Natural killer cell (primary cell): ENCODE measurements around the gene MMP10. TPM values are rescaled to one million over a fixed set of nuclear protein-coding genes. Genes with fewer than 3 reads are reported as not detected.

ENCODE experiments used
- ATAC-seq, 3 donors: fragments of 150-1000 bp in 2 of 3; fragments of 200-7000 bp in 1 of 3; cut with Tn5 transposase; 1 replicate in 1 of 3; 2 replicates in 2 of 3; pipeline ENCODE4 v1.10.0; 2021; ENCODE audit warnings: mild to moderate bottlenecking in 2 of 3, moderate library complexity in 2 of 3
- DNase-seq, 2 donors: peaks; one replicate each; pipeline versions ENCODE4 v3.0.0 to v3.0.0-alpha.2; 2013 to 2021; ENCODE audit warnings: mixed read lengths in 1 of 2
- H3K27ac ChIP-seq: one replicate; pipeline ENCODE4 v1.5.1; 2013; ENCODE audit warnings: mild to moderate bottlenecking, low read length
- H3K27me3 ChIP-seq: one replicate; pipeline ENCODE4 v1.6.1; 2013; ENCODE audit warnings: low read length; ENCODE audit not compliant: control insufficient read depth, insufficient read depth
- H3K36me3 ChIP-seq: one replicate; pipeline ENCODE4 v1.6.1; 2013; ENCODE audit warnings: low read length; ENCODE audit not compliant: control insufficient read depth, insufficient read depth
- H3K4me1 ChIP-seq: one replicate; pipeline ENCODE4 v1.6.1; 2013; ENCODE audit warnings: low read length; ENCODE audit not compliant: control insufficient read depth, insufficient read depth
- H3K4me3 ChIP-seq: one replicate; pipeline ENCODE4 v1.5.1; 2013; ENCODE audit warnings: low read length
- H3K9me3 ChIP-seq: one replicate; pipeline ENCODE4 v1.6.1; 2013; ENCODE audit warnings: low read length; ENCODE audit not compliant: control insufficient read depth, insufficient read depth
- H3K27ac Mint-ChIP-seq, 2 donors: one replicate each; pipeline ENCODE4 v1.8.0; 2022; ENCODE audit warnings: mild to moderate bottlenecking in 2 of 2, mixed read lengths in 2 of 2, moderate library complexity in 1 of 2
- H3K27me3 Mint-ChIP-seq, 2 donors: one replicate each; pipeline ENCODE4 v1.8.0; 2022; ENCODE audit warnings: low read depth in 2 of 2, mixed read lengths in 2 of 2
- H3K36me3 Mint-ChIP-seq: one replicate; pipeline ENCODE4 v1.8.0; 2022; ENCODE audit warnings: mixed read lengths
- H3K4me1 Mint-ChIP-seq, 2 donors: one replicate each; pipeline ENCODE4 v1.8.0; 2022; ENCODE audit warnings: mixed read lengths in 2 of 2
- H3K4me3 Mint-ChIP-seq: one replicate; pipeline ENCODE4 v1.8.0; 2022; ENCODE audit warnings: mild to moderate bottlenecking, moderate library complexity, mixed read lengths
- H3K9me3 Mint-ChIP-seq, 2 donors: one replicate each; pipeline ENCODE4 v1.8.0; 2022; ENCODE audit warnings: mixed read lengths in 2 of 2
- WGBS: methylation state at CpG from one replicate; pipeline ENCODE4 v1.1.7; 2013; ENCODE audit warnings: missing lambda C conversion rate; ENCODE audit not compliant: insufficient coverage; 5-methylcytosine and 5-hydroxymethylcytosine counted together
- intact Hi-C: fragments of 100-400 bp; cut with micrococcal nuclease; formaldehyde crosslinking; loops from one replicate; pipeline ENCODE4 v1.14.2; 2022
- total RNA-seq, 4 donors: library from RNA; stranded (reverse); fragments of 120-200 nt in 1 of 4; gene quantifications; one replicate each; pipeline versions ENCODE4 v1.2.3 to v1.2.4, GENCODE V29; 2013 to 2022
- TF ChIP-seq, protein P1 (sequence below): fragments of 200-600 bp; IDR thresholded peaks from one replicate; pipeline ENCODE4 v1.8.0; 2022; ENCODE audit warnings: antibody characterized with exemption

The MMP10 gene
- total RNA-seq, 3 donors from 2014 or later (not counting 1 experiment from before 2014, with no cell fraction given) = not detected

DNA sequence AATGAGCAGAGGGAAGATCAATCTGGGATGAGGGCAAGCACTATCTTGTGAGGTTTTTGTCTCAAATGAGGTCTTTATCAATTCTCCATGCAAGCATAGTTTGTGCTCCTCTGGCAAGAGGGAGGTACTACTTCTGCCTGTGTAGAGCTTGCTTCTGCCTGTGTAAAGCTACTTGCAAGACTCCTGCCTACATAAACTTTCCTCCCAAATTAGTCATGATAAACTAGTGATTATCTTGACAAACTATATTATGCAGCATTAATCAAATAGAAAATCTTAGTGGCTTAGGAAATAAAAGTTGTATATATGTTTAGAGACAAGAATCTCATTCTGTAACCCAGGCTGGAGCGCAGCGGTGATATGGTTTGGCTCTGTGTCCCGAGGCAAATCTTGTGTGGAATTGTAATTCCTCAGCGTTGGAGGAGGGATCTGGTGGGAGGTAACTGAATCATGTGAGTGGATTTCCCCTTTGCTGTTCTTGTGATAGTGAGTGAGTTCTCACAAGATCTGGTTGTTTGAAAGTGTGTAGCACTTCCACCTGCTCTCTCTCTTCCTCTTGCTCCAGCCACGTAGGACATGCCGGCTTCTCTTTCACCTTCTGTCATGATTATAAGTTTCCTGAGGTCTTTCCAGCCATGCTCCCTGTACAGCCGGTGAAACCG is 8.0 kb upstream of the MMP10 start:
- TF ChIP-seq, protein P1, sequence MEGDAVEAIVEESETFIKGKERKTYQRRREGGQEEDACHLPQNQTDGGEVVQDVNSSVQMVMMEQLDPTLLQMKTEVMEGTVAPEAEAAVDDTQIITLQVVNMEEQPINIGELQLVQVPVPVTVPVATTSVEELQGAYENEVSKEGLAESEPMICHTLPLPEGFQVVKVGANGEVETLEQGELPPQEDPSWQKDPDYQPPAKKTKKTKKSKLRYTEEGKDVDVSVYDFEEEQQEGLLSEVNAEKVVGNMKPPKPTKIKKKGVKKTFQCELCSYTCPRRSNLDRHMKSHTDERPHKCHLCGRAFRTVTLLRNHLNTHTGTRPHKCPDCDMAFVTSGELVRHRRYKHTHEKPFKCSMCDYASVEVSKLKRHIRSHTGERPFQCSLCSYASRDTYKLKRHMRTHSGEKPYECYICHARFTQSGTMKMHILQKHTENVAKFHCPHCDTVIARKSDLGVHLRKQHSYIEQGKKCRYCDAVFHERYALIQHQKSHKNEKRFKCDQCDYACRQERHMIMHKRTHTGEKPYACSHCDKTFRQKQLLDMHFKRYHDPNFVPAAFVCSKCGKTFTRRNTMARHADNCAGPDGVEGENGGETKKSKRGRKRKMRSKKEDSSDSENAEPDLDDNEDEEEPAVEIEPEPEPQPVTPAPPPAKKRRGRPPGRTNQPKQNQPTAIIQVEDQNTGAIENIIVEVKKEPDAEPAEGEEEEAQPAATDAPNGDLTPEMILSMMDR = no peak
- DNase-seq (no peak), ATAC-seq (no peak)
- no peak overlapping the region for H3K4me3 Mint-ChIP-seq
- no peaks in the 10 kb centered on the region for H3K27me3 ChIP-seq
- H3K36me3 ChIP-seq = no peaks in the 10 kb centered on the region
- H3K36me3 Mint-ChIP-seq = no peaks in the 10 kb centered on the region
- H3K4me1 Mint-ChIP-seq = no peaks in the 10 kb centered on the region
- H3K9me3 ChIP-seq = no peaks in the 10 kb centered on the region
- intact Hi-C loops = no loop called here
- H3K27me3 Mint-ChIP-seq = no peaks in the 10 kb centered on the region
- WGBS = 91% methylated on average over 8 of the region's 8 CpGs
- H3K27ac Mint-ChIP-seq = no peak overlapping the region
- H3K4me3 ChIP-seq = no peak overlapping the region
- peaks cover 2 to 3% of the 10 kb centered on the region in 2 donors for H3K9me3 Mint-ChIP-seq
- H3K27ac ChIP-seq = no peak overlapping the region
- no peaks in the 10 kb centered on the region for H3K4me1 ChIP-seq

DNA sequence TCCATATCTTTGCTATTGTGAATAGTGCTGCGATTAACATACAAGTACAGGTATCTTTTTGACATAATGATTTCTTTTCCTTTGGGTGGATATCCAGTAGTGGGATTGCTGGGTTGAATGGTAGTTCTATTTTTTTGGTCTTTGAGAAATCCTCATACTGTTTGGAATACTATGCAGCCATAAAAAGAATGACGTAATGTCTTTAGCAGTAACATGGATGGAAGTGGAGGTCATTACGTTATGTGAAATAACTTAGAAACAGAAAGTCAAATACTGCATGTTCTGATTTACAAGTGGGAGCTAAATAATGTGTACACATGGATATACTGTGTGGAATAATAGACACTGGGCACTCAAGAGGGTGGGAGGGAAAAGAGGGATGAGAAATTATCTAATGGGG is 4.0 kb upstream of the MMP10 start:
- no peak overlapping the region for H3K27ac ChIP-seq
- Mint-ChIP-seq H3K27me3 (no peaks in the 10 kb centered on the region), H3K9me3 (peaks cover 2 to 3% of the 10 kb centered on the region in 2 donors), H3K4me1 (no peaks in the 10 kb centered on the region), H3K36me3 (no peaks in the 10 kb centered on the region), H3K27ac (no peak overlapping the region), H3K4me3 (no peak overlapping the region)
- 94% methylated on average over 3 of the region's 3 CpGs for WGBS
- DNase-seq (no peak), ATAC-seq (no peak)
- no peaks in the 10 kb centered on the region for H3K36me3 ChIP-seq
- H3K4me1 ChIP-seq = no peaks in the 10 kb centered on the region
- TF ChIP-seq, protein P1 = no peak
- H3K27me3 ChIP-seq = no peaks in the 10 kb centered on the region
- no peak overlapping the region for H3K4me3 ChIP-seq
- intact Hi-C loops = no loop called here
- H3K9me3 ChIP-seq = no peaks in the 10 kb centered on the region

DNA sequence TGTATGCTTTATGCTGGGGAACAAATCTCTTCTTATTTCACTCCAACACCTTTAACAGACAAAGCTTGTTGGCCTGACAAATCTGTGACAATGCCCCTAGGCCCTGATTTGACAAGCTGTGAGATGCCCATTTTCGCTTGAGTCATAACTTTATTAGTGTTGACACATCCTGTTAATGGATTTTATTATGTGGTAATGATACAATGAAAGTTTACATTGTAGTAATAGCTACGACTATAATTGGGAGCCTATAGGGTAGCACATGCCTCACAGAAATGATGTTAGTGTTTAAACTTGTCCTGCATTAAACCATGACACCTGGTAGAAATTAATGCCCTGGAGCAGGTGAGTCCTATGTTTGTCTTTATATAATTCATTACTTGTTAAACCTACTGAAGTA is 3.3 kb upstream of the MMP10 start:
- no peak for ATAC-seq
- Histone ChIP-seq H3K27me3 (no peaks in the 10 kb centered on the region), H3K27ac (no peak overlapping the region), H3K9me3 (no peaks in the 10 kb centered on the region), H3K4me3 (no peak overlapping the region), H3K36me3 (no peaks in the 10 kb centered on the region), H3K4me1 (no peaks in the 10 kb centered on the region)
- DNase-seq = no peak
- Mint-ChIP-seq H3K36me3 (no peaks in the 10 kb centered on the region), H3K4me1 (no peaks in the 10 kb centered on the region), H3K27ac (no peak overlapping the region), H3K9me3 (peaks cover 2 to 3% of the 10 kb centered on the region in 2 donors), H3K27me3 (no peaks in the 10 kb centered on the region), H3K4me3 (no peak overlapping the region)
- intact Hi-C loops = no loop called here
- TF ChIP-seq, protein P1 = no peak
- 78% methylated on average over 2 of the region's 2 CpGs for WGBS

DNA sequence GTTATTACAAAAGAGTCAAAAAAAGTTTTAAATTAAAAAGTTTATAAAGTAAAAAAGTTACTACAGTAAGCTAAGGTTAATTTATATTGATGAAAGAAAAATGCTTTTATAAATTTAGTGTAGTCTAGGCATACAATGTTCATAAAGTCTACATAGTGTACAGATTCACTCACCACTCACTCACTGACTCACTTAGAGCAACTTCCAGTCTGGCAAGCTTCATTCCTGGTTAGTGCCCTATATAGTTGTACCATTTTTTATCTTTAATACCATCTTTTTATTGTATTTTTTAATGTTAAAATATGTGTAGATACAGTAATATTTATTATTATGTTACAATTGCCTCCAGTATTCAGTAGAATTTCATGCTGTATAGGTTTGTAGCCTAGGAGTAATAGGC is 2.6 kb upstream of the MMP10 start:
- no peak overlapping the region for H3K4me3 ChIP-seq
- no peaks in the 10 kb centered on the region for H3K4me1 Mint-ChIP-seq
- H3K9me3 ChIP-seq = no peaks in the 10 kb centered on the region
- H3K9me3 Mint-ChIP-seq = peaks cover 2 to 3% of the 10 kb centered on the region in 2 donors
- intact Hi-C loops = no loop called here
- no peaks in the 10 kb centered on the region for H3K4me1 ChIP-seq
- DNase-seq = no peak
- no peak overlapping the region for H3K4me3 Mint-ChIP-seq
- H3K36me3 Mint-ChIP-seq = no peaks in the 10 kb centered on the region
- no peak overlapping the region for H3K27ac Mint-ChIP-seq
- TF ChIP-seq, protein P1 = no peak
- H3K36me3 ChIP-seq = no peaks in the 10 kb centered on the region
- no peaks in the 10 kb centered on the region for H3K27me3 Mint-ChIP-seq
- ATAC-seq = no peak
- no peak overlapping the region for H3K27ac ChIP-seq
- H3K27me3 ChIP-seq = peaks cover under 1% of the 10 kb centered on the region
